Natural killer cell treated with Interleukin-12 subunit alpha and Interleukin-12 subunit beta and Interleukin-15 and Interleukin-18, amount 100 ng/mL, for 72 hours (primary cell): Measurements from ENCODE around the gene OBSCN. TPM values are rescaled to one million over a fixed set of nuclear protein-coding genes. Genes with fewer than 3 reads are reported as not detected.
"Not testable (repeated sequence)": the region's sequence is repeated elsewhere in the genome, so short reads cannot be mapped to it uniquely, and the experiment has no call there.

Experiments used
- ATAC-seq, 2 donors: fragments of 150-1000 bp; cut with Tn5 transposase in 1 of 2; sonication (Bioruptor Pico), chemical (Tn5 transposase) in 1 of 2; 2 replicates each; pipeline ENCODE4 v1.10.0; 2021
- DNase-seq: peaks from one replicate; pipeline ENCODE4 v3.0.0; 2022; ENCODE audit warnings: low spot score
- H3K27ac Mint-ChIP-seq, 2 donors: 1 replicate in 1 of 2; 2 replicates in 1 of 2; pipeline ENCODE4 v1.8.0; 2022; ENCODE audit warnings: mixed read lengths in 2 of 2, mild to moderate bottlenecking in 1 of 2, moderate library complexity in 1 of 2
- H3K27me3 Mint-ChIP-seq, 2 donors: 1 replicate in 1 of 2; 2 replicates in 1 of 2; pipeline ENCODE4 v1.8.0; 2022; ENCODE audit warnings: mixed read lengths in 2 of 2
- H3K36me3 Mint-ChIP-seq: one replicate; pipeline ENCODE4 v1.8.0; 2022; ENCODE audit warnings: mixed read lengths
- H3K4me1 Mint-ChIP-seq, 2 donors: 1 replicate in 1 of 2; 2 replicates in 1 of 2; pipeline ENCODE4 v1.8.0; 2022; ENCODE audit warnings: low read depth in 2 of 2, mixed read lengths in 2 of 2, mild to moderate bottlenecking in 1 of 2
- H3K4me3 Mint-ChIP-seq: one replicate; pipeline ENCODE4 v1.8.0; 2022; ENCODE audit warnings: mixed read lengths
- H3K9me3 Mint-ChIP-seq: 2 replicates; pipeline ENCODE4 v1.8.0; 2022; ENCODE audit warnings: mixed read lengths
- total RNA-seq, 2 donors: library from RNA; stranded (reverse); gene quantifications; one replicate each; pipeline ENCODE4 v1.2.3, GENCODE V29; 2022

The OBSCN gene
- total RNA-seq, 2 donors from 2014 or later = 6.4 to 12.3 TPM

DNA sequence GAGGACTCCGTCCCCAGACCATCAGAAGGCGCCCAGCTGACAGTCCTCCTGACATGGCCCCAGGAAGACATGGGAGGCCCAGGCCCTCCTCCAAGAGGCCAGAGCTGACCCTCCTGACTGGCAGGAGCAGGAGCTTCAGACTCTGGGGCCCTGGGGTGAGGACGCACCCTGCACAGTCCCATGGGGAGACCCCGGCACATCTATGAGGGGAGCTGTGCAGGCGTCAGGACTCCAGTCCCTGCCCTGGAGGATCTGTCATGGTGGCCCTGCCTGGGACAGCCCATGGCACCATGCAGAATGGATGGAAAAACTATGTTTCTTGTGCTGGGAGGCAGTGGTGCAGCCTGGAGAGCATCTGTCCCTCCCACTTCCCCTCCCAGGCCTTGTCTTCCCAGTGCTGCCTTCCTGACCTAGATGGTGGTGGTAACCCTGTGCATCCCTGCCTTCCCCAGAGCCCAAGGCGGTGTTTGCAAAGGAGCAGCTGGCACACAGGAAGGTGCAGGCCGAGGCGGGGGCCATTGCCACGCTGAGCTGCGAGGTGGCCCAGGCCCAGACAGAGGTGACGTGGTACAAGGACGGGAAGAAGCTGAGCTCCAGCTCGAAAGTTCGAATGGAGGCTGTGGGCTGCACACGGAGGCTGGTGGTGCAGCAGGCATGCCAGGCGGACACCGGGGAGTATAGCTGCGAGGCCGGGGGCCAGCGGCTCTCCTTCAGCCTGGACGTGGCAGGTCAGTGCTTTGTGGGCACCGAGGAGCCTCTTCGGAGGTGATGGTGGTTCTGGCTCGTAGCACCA, 41.9 kb downstream of the OBSCN start:
- H3K36me3 Mint-ChIP-seq = peaks cover 17% of the 10 kb centered on the region
- H3K4me3 Mint-ChIP-seq = no peak overlapping the region
- ATAC-seq (no peak), DNase-seq (no peak)
- no peaks in the 10 kb centered on the region for H3K4me1 Mint-ChIP-seq
- H3K27ac Mint-ChIP-seq = no peak overlapping the region
- no peaks in the 10 kb centered on the region for H3K27me3 Mint-ChIP-seq
- peaks cover 6% of the 10 kb centered on the region for H3K9me3 Mint-ChIP-seq

DNA sequence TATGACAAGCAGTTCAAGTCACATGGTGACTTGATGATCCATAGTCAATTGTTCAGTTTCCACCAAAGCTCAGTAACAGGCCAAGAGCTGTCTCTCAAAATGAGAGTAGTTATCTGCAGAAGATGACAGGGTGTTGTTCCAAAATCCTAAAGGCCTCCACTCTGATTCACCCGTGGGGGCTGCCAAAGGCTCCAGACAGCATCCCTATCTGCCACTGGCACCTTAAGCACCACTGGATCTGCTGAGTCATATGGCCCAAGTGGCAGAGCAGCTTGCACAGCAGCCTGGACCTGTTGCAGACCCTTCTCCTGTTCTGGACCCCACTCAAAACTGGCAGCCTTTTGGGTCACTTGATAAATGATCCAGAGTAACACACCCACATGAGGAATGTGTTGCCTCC, 44.6 kb downstream of the OBSCN start:
- H3K27me3 Mint-ChIP-seq, ATAC-seq, H3K4me3 Mint-ChIP-seq, H3K36me3 Mint-ChIP-seq, H3K9me3 Mint-ChIP-seq, H3K27ac Mint-ChIP-seq, DNase-seq, H3K4me1 Mint-ChIP-seq: not testable (repeated sequence)

- ATAC-seq = no peak
Observed at GRCh38 chr1:228256626-228257375, 49.0 kb downstream of the OBSCN start.

GRCh38 chr1:228258486-228258885, 50.6 kb downstream of the OBSCN start:
- no peak overlapping the region for H3K27ac Mint-ChIP-seq
- no peak overlapping the region for H3K4me3 Mint-ChIP-seq
- DNase-seq = no peak
- ATAC-seq = no peak
- H3K4me1 Mint-ChIP-seq = no peaks in the 10 kb centered on the region
- H3K27me3 Mint-ChIP-seq = no peaks in the 10 kb centered on the region
- H3K9me3 Mint-ChIP-seq = no peaks in the 10 kb centered on the region
- H3K36me3 Mint-ChIP-seq = no peaks in the 10 kb centered on the region

More at GRCh38 chr1:228256626-228257375, 49.0 kb downstream of the OBSCN start:
- no peaks in the 10 kb centered on the region for H3K27me3 Mint-ChIP-seq
- DNase-seq = no peak
- no peaks in the 10 kb centered on the region for H3K4me1 Mint-ChIP-seq
- H3K9me3 Mint-ChIP-seq = no peaks in the 10 kb centered on the region
- H3K36me3 Mint-ChIP-seq = no peaks in the 10 kb centered on the region
- no peak overlapping the region for H3K27ac Mint-ChIP-seq
- no peak overlapping the region for H3K4me3 Mint-ChIP-seq

DNA sequence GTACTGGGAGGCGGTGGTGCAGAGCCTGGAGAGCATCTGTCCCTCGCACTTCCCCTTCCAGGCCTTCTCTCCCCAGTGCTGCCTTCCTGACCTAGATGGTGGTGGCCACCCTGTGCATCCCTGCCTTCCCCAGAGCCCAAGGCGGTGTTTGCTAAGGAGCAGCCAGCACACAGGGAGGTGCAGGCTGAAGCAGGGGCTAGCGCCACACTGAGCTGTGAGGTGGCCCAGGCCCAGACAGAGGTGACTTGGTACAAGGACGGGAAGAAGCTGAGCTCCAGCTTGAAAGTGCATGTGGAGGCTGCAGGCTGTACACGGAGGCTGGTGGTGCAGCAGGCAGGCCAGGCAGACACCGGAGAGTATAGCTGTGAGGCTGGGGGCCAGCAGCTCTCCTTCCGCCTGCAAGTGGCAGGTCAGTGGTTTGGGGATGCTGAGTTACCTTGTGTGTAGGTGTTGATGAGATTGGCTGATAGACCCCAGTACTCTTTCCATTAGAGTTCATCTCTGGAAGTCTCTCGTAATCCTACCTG, 51.6 kb downstream of the OBSCN start:
- Mint-ChIP-seq H3K27me3 (no peaks in the 10 kb centered on the region), H3K36me3 (no peaks in the 10 kb centered on the region), H3K9me3 (no peaks in the 10 kb centered on the region), H3K4me1 (no peaks in the 10 kb centered on the region), H3K27ac (no peak overlapping the region), H3K4me3 (no peak overlapping the region)
- ATAC-seq = no peak
- no peak for DNase-seq

DNA sequence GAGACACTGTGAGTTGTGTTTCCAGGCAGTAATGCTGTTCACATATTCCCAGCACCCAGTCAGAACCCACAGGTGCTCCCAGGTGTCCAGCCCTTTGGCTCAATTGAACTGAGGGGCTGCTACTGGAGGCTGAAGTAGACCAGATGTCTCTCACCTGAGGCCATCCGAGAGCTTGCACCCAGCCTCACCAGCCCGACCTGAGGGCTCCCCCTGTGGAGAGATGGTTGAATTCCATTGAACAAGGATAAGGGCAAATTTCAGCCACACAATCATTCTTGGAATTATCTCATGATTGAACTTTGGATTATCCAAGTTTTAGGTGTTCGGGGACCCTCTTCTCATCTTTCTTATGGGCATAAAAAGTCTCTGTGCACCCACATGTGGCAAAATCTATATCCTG, 52.1 kb downstream of the OBSCN start:
- no peak overlapping the region for H3K4me3 Mint-ChIP-seq
- H3K27ac Mint-ChIP-seq = no peak overlapping the region
- no peaks in the 10 kb centered on the region for H3K27me3 Mint-ChIP-seq
- H3K9me3 Mint-ChIP-seq = no peaks in the 10 kb centered on the region
- no peaks in the 10 kb centered on the region for H3K36me3 Mint-ChIP-seq
- DNase-seq (no peak), ATAC-seq (no peak)
- H3K4me1 Mint-ChIP-seq = no peaks in the 10 kb centered on the region

DNA sequence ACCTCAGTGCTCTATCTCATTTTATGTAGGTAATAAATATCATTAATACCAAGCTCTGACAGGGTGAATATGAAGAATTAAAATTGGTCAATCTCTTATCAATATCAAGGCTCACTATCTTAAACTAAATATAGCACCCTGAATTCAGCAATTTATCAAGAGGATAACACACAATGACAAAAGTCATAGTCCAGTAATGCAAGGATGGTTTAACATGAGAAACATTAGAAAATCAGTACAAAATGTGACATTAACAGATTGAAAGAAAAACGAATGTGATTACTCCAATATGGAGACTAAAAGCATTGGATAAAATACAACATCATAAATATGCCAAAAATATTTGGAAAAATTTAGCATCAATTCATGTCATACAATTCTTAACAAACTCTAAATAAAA, 53.9 kb downstream of the OBSCN start:
- Mint-ChIP-seq H3K9me3 (no peaks in the 10 kb centered on the region), H3K36me3 (no peaks in the 10 kb centered on the region), H3K27ac (no peak overlapping the region), H3K4me1 (no peaks in the 10 kb centered on the region), H3K4me3 (no peak overlapping the region), H3K27me3 (no peaks in the 10 kb centered on the region)
- ATAC-seq = no peak
- DNase-seq = no peak

DNA sequence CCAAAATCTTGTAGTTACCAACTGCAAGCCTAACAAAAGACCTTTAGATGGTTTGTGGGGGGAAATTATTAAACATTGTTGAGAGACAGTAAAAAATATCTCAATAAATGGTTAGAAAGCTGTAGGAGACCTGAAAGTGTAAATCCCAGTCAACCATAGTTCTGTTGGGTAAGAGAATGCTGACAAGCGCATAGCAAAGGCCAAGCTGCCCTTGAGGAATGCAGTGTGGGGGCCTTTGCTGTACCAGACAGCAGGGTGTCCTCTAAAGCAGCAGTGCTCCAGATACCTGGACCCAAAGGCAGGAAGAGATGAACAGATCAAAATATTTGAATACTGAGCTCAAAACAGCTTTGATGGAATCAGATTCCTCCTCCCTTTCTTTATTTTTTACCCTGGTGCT, 54.6 kb downstream of the OBSCN start:
- Mint-ChIP-seq H3K36me3 (no peaks in the 10 kb centered on the region), H3K4me3 (no peak overlapping the region), H3K4me1 (no peaks in the 10 kb centered on the region), H3K27ac (no peak overlapping the region), H3K9me3 (no peaks in the 10 kb centered on the region), H3K27me3 (no peaks in the 10 kb centered on the region)
- DNase-seq = no peak
- no peak for ATAC-seq

DNA sequence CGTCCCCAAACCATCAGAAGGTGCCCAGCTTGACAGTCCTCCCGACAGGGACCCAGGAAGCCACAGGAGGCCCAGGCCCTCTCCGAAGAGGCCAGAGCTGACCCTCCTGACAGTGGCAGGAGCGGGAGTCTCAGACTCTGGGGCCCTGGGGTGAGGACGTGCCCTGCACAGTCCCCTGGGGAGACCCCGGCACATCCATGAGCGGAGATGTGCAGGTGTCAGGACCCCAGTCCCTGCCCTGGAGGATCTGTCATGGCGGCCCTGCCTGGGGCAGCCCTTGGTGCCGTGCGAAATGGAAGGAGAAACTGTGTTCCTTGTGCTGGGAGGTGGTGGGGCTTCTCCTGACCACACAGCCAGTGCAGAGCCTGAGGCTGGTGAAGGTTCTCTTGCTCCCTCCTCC, 55.8 kb downstream of the OBSCN start:
- Mint-ChIP-seq H3K4me3 (no peak overlapping the region), H3K27ac (no peak overlapping the region), H3K27me3 (no peaks in the 10 kb centered on the region), H3K36me3 (no peaks in the 10 kb centered on the region), H3K4me1 (no peaks in the 10 kb centered on the region), H3K9me3 (no peaks in the 10 kb centered on the region)
- DNase-seq (no peak), ATAC-seq (no peak)

- no peak overlapping the region for H3K4me3 Mint-ChIP-seq
- no peaks in the 10 kb centered on the region for H3K4me1 Mint-ChIP-seq
- no peaks in the 10 kb centered on the region for H3K36me3 Mint-ChIP-seq
- ATAC-seq = no peak
- H3K9me3 Mint-ChIP-seq = no peaks in the 10 kb centered on the region
- no peak for DNase-seq
- no peaks in the 10 kb centered on the region for H3K27me3 Mint-ChIP-seq
- no peak overlapping the region for H3K27ac Mint-ChIP-seq
Observed at GRCh38 chr1:228264090-228264829, 56.4 kb downstream of the OBSCN start.

- no peak for DNase-seq
- no peak for ATAC-seq
- H3K27me3 Mint-ChIP-seq = no peaks in the 10 kb centered on the region
- H3K4me1 Mint-ChIP-seq = no peaks in the 10 kb centered on the region
- no peak overlapping the region for H3K27ac Mint-ChIP-seq
- H3K36me3 Mint-ChIP-seq = no peaks in the 10 kb centered on the region
- no peaks in the 10 kb centered on the region for H3K9me3 Mint-ChIP-seq
- no peak overlapping the region for H3K4me3 Mint-ChIP-seq
Observed at GRCh38 chr1:228265167-228265566, 57.3 kb downstream of the OBSCN start.

DNA sequence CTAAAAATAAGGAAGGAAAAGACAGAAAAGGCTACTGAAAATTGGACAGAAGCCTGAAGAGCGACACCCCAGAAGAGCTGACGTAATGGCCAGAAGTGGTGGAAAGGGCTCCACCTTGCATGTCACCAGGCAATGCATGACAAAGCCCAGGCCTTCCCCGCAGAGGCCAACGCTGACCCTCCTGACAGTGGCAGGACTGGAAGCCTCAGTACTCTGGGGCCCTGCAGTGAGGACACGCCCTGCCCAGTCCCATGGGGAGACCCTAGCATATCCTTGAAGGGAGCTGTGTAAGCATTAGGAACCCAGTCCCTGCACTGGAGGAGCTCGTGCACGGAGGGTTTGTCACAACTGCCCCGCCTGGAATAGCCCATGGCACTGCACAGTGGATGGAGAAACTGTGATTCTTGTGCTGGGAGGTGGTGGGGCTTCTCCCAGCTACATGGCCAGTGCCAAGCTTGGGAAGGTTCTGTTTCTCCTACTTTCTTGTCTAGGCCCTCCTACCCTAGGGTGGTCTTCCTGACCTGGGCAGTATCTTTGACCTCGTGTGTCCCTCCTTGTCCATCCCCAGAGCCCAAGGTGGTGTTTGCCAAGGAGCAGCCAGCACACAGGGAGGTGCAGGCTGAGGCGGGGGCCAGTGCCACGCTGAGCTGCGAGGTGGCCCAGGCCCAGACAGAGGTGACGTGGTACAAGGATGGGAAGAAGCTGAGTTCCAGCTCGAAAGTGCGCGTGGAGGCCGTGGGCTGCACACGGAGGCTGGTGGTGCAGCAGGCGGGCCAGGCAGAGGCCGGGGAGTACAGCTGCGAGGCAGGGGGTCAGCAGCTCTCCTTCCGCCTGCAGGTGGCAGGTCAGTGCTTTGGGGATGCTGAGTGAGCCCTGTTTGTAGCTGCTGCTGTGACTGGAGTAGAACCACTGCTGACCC, 60.4 kb downstream of the OBSCN start:
- Mint-ChIP-seq H3K4me3 (no peak overlapping the region), H3K27me3 (no peaks in the 10 kb centered on the region), H3K9me3 (no peaks in the 10 kb centered on the region), H3K27ac (no peak overlapping the region), H3K4me1 (peaks cover 0 to 2% of the 10 kb centered on the region in 2 donors), H3K36me3 (no peaks in the 10 kb centered on the region)
- no peak for DNase-seq
- ATAC-seq = no peak

DNA sequence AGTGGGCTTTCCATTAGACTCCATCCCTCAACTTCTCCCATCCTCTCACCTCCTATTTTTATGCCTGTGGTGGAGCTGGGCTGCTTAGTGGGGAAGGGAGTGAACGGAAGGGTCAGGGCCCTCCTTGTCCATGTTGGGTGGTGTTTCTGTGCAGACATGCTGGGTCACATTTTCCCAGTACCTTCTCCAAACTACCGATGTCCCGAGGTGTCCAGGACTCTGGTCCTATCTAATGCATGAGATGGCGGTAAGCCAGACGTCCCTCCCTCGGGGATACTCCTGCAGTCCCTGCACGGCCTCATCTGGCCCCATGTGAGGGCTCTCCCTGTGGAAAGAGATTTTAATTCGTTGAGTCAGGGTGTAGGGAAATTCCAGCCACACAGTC, 61.0 kb downstream of the OBSCN start:
- Mint-ChIP-seq H3K9me3 (no peaks in the 10 kb centered on the region), H3K4me3 (no peak overlapping the region), H3K27me3 (no peaks in the 10 kb centered on the region), H3K27ac (no peak overlapping the region), H3K36me3 (no peaks in the 10 kb centered on the region), H3K4me1 (peaks cover 0 to 2% of the 10 kb centered on the region in 2 donors)
- DNase-seq (no peak), ATAC-seq (no peak)
